Measurements from ENCODE around the gene VAT1L.
A peak's percentile ranks its signal among the peaks of the same experiment; 100 is the strongest.

VAT1L gene

GRCh38 chr16:77960766-77961165 is 172.4 kb downstream of the VAT1L start:
- H3K79me1 ChIP-seq (ENCODE audit: low read depth, low read length): no peaks in the 10 kb centered on the region
- no peak overlapping the region for H2BK5ac ChIP-seq (ENCODE audit: low read length)
- H3K9me3 ChIP-seq (replicated peaks in 1 of 2; ENCODE audit: control insufficient read depth in 2 of 2, insufficient read depth in 1 of 2, low read depth in 1 of 2, low read length in 2 of 2): no peaks in the 10 kb centered on the region
- no peak overlapping the region for H3K23ac ChIP-seq (ENCODE audit: low read depth, low read length, poor library complexity)
- no peak overlapping the region for H2AK5ac ChIP-seq (ENCODE audit: low read depth, low read length)
- no peak overlapping the region for H3K4me2 ChIP-seq (ENCODE audit: insufficient read depth, low read length, poor library complexity, severe bottlenecking)
- H4K91ac ChIP-seq (ENCODE audit: low read depth, low read length, poor library complexity): no peak overlapping the region
- no peak overlapping the region for H3K27ac ChIP-seq (replicated peaks; ENCODE audit: low read length)
- H4K8ac ChIP-seq (ENCODE audit: low read depth, low read length): no peak overlapping the region
- DNase-seq (ENCODE audit: low spot score): no peak
- no peak overlapping the region for H2BK12ac ChIP-seq (ENCODE audit: low read length)
- peaks cover 13% of the 10 kb centered on the region in 2 donors for H3K4me1 ChIP-seq (ENCODE audit: control insufficient read depth in 2 of 2, insufficient read depth in 1 of 2, low read depth in 1 of 2, low read length in 2 of 2)
- WGBS, 2 donors (ENCODE audit: extremely low coverage in 2 of 2, insufficient read length in 2 of 2, insufficient replicate concordance in 1 of 2): no CpG with 5 or more reads among the region's 5 CpGs
- no peak overlapping the region for H3K4me3 ChIP-seq (ENCODE audit: low read length in 2 of 2)
- no peak overlapping the region for H3K14ac ChIP-seq (ENCODE audit: low read length)
- H3K18ac ChIP-seq (ENCODE audit: low read length): no peak overlapping the region
- H3K9ac ChIP-seq (ENCODE audit: low read depth, low read length, poor library complexity): no peak overlapping the region
- H3K36me3 ChIP-seq (replicated peaks in 1 of 2; ENCODE audit: control insufficient read depth in 2 of 2, insufficient read depth in 2 of 2, low read length in 2 of 2): no peaks in the 10 kb centered on the region
- no peak overlapping the region for H2AFZ ChIP-seq (ENCODE audit: low read length)
- no peak overlapping the region for H3K4ac ChIP-seq (ENCODE audit: low read length)
- H2BK15ac ChIP-seq (ENCODE audit: low read length): no peak overlapping the region
- H3K27me3 ChIP-seq (ENCODE audit: control insufficient read depth in 3 of 3, insufficient read depth in 3 of 3, low read depth in 1 of 3, low read length in 3 of 3): no peaks in the 10 kb centered on the region
- no peak overlapping the region for H2BK120ac ChIP-seq (ENCODE audit: low read depth, low read length)

- Histone ChIP-seq H3K23ac (ENCODE audit: low read depth, low read length, poor library complexity) (no peak overlapping the region), H2BK12ac (ENCODE audit: low read length) (no peak overlapping the region), H2BK15ac (ENCODE audit: low read length) (no peak overlapping the region), H2BK120ac (ENCODE audit: low read depth, low read length) (no peak overlapping the region), H3K27ac (replicated peaks; ENCODE audit: low read length) (no peak overlapping the region), H3K18ac (ENCODE audit: low read length) (no peak overlapping the region), H3K9ac (ENCODE audit: low read depth, low read length, poor library complexity) (no peak overlapping the region), H3K4ac (ENCODE audit: low read length) (no peak overlapping the region), H3K36me3 (replicated peaks in 1 of 2; ENCODE audit: control insufficient read depth in 2 of 2, insufficient read depth in 2 of 2, low read length in 2 of 2) (no peaks in the 10 kb centered on the region), H2AFZ (ENCODE audit: low read length) (no peak overlapping the region), H4K8ac (ENCODE audit: low read depth, low read length) (no peak overlapping the region), H2AK5ac (ENCODE audit: low read depth, low read length) (no peak overlapping the region), H3K14ac (ENCODE audit: low read length) (no peak overlapping the region), H2BK5ac (ENCODE audit: low read length) (no peak overlapping the region), H3K9me3 (replicated peaks in 1 of 2; ENCODE audit: control insufficient read depth in 2 of 2, insufficient read depth in 1 of 2, low read depth in 1 of 2, low read length in 2 of 2) (no peaks in the 10 kb centered on the region), H3K27me3 (ENCODE audit: control insufficient read depth in 3 of 3, insufficient read depth in 3 of 3, low read depth in 1 of 3, low read length in 3 of 3) (no peaks in the 10 kb centered on the region), H3K4me1 (ENCODE audit: control insufficient read depth in 2 of 2, insufficient read depth in 1 of 2, low read depth in 1 of 2, low read length in 2 of 2) (peaks cover 14 to 17% of the 10 kb centered on the region in 2 donors), H4K91ac (ENCODE audit: low read depth, low read length, poor library complexity) (no peak overlapping the region), H3K4me3 (ENCODE audit: low read length in 2 of 2) (no peak overlapping the region), H3K4me2 (ENCODE audit: insufficient read depth, low read length, poor library complexity, severe bottlenecking) (no peak overlapping the region), H3K79me1 (ENCODE audit: low read depth, low read length) (no peaks in the 10 kb centered on the region)
- DNase-seq (ENCODE audit: low spot score): no peak
- WGBS, 2 donors (ENCODE audit: extremely low coverage in 2 of 2, insufficient read length in 2 of 2, insufficient replicate concordance in 1 of 2): no CpG with 5 or more reads among the region's 3 CpGs
Observed at GRCh38 chr16:77961814-77962213, 173.4 kb downstream of the VAT1L start.

GRCh38 chr16:77962689-77963088 is 174.3 kb downstream of the VAT1L start:
- Histone ChIP-seq H3K4me1 (ENCODE audit: control insufficient read depth in 2 of 2, insufficient read depth in 1 of 2, low read depth in 1 of 2, low read length in 2 of 2) (peaks cover 21 to 22% of the 10 kb centered on the region in 2 donors), H2BK12ac (ENCODE audit: low read length) (no peak overlapping the region), H3K14ac (ENCODE audit: low read length) (no peak overlapping the region), H4K8ac (ENCODE audit: low read depth, low read length) (no peak overlapping the region), H3K9ac (ENCODE audit: low read depth, low read length, poor library complexity) (no peak overlapping the region), H3K79me1 (ENCODE audit: low read depth, low read length) (no peaks in the 10 kb centered on the region), H4K91ac (ENCODE audit: low read depth, low read length, poor library complexity) (no peak overlapping the region), H3K18ac (ENCODE audit: low read length) (no peak overlapping the region), H3K36me3 (replicated peaks in 1 of 2; ENCODE audit: control insufficient read depth in 2 of 2, insufficient read depth in 2 of 2, low read length in 2 of 2) (no peaks in the 10 kb centered on the region), H3K27me3 (ENCODE audit: control insufficient read depth in 3 of 3, insufficient read depth in 3 of 3, low read depth in 1 of 3, low read length in 3 of 3) (no peaks in the 10 kb centered on the region), H3K27ac (replicated peaks; ENCODE audit: low read length) (no peak overlapping the region), H2BK15ac (ENCODE audit: low read length) (no peak overlapping the region), H3K9me3 (replicated peaks in 1 of 2; ENCODE audit: control insufficient read depth in 2 of 2, insufficient read depth in 1 of 2, low read depth in 1 of 2, low read length in 2 of 2) (no peaks in the 10 kb centered on the region), H2AK5ac (ENCODE audit: low read depth, low read length) (no peak overlapping the region), H2AFZ (ENCODE audit: low read length) (peak overlapping the region; percentile 51), H3K4me3 (ENCODE audit: low read length in 2 of 2) (no peak overlapping the region), H2BK120ac (ENCODE audit: low read depth, low read length) (no peak overlapping the region), H3K23ac (ENCODE audit: low read depth, low read length, poor library complexity) (no peak overlapping the region), H3K4me2 (ENCODE audit: insufficient read depth, low read length, poor library complexity, severe bottlenecking) (no peak overlapping the region), H3K4ac (ENCODE audit: low read length) (no peak overlapping the region), H2BK5ac (ENCODE audit: low read length) (no peak overlapping the region)
- no CpG with 5 or more reads among the region's 3 CpGs for WGBS, 2 donors (ENCODE audit: extremely low coverage in 2 of 2, insufficient read length in 2 of 2, insufficient replicate concordance in 1 of 2)
- DNase-seq (ENCODE audit: low spot score): no peak

GRCh38 chr16:77963185-77964044 is 175.1 kb downstream of the VAT1L start:
- Histone ChIP-seq H4K91ac (ENCODE audit: low read depth, low read length, poor library complexity) (no peak overlapping the region), H3K27ac (replicated peaks; ENCODE audit: low read length) (no peak overlapping the region), H3K4me2 (ENCODE audit: insufficient read depth, low read length, poor library complexity, severe bottlenecking) (peak overlapping the region; percentile 2), H3K4ac (ENCODE audit: low read length) (no peak overlapping the region), H3K18ac (ENCODE audit: low read length) (no peak overlapping the region), H3K79me1 (ENCODE audit: low read depth, low read length) (no peaks in the 10 kb centered on the region), H3K23ac (ENCODE audit: low read depth, low read length, poor library complexity) (no peak overlapping the region), H2BK5ac (ENCODE audit: low read length) (no peak overlapping the region), H2AK5ac (ENCODE audit: low read depth, low read length) (no peak overlapping the region), H3K4me1 (ENCODE audit: control insufficient read depth in 2 of 2, insufficient read depth in 1 of 2, low read depth in 1 of 2, low read length in 2 of 2) (peaks cover 23 to 25% of the 10 kb centered on the region in 2 donors), H2AFZ (ENCODE audit: low read length) (peak overlapping the region; percentile 51), H2BK120ac (ENCODE audit: low read depth, low read length) (no peak overlapping the region), H3K9ac (ENCODE audit: low read depth, low read length, poor library complexity) (no peak overlapping the region), H3K14ac (ENCODE audit: low read length) (no peak overlapping the region), H2BK15ac (ENCODE audit: low read length) (no peak overlapping the region), H2BK12ac (ENCODE audit: low read length) (no peak overlapping the region), H3K36me3 (replicated peaks in 1 of 2; ENCODE audit: control insufficient read depth in 2 of 2, insufficient read depth in 2 of 2, low read length in 2 of 2) (no peaks in the 10 kb centered on the region), H4K8ac (ENCODE audit: low read depth, low read length) (no peak overlapping the region), H3K4me3 (ENCODE audit: low read length in 2 of 2) (no peak overlapping the region), H3K27me3 (ENCODE audit: control insufficient read depth in 3 of 3, insufficient read depth in 3 of 3, low read depth in 1 of 3, low read length in 3 of 3) (no peaks in the 10 kb centered on the region), H3K9me3 (replicated peaks in 1 of 2; ENCODE audit: control insufficient read depth in 2 of 2, insufficient read depth in 1 of 2, low read depth in 1 of 2, low read length in 2 of 2) (no peaks in the 10 kb centered on the region)
- DNase-seq (ENCODE audit: low spot score): no peak
- WGBS, 2 donors (ENCODE audit: extremely low coverage in 2 of 2, insufficient read length in 2 of 2, insufficient replicate concordance in 1 of 2): no CpG with 5 or more reads among the region's 16 CpGs
